H9 (cell line): ENCODE measurements around the gene GSE1. TPM values are rescaled to one million over a fixed set of nuclear protein-coding genes. Genes with fewer than 3 reads are reported as not detected.

Experiments used
- DNase-seq: peaks from one replicate; pipeline ENCODE4 v3.0.0-alpha.2; 2017
- H2AFZ ChIP-seq: one replicate; pipeline ENCODE4 v1.6.1; 2013; ENCODE audit warnings: mild to moderate bottlenecking, low read length, control low read depth, moderate library complexity
- H2AK5ac ChIP-seq: 2 replicates; pipeline ENCODE4 v1.6.1; 2013; ENCODE audit warnings: low read length, control low read depth, mixed read lengths; ENCODE audit not compliant: insufficient read length
- H2BK120ac ChIP-seq: one replicate; pipeline ENCODE4 v1.6.1; 2013; ENCODE audit warnings: low read depth, mild to moderate bottlenecking, low read length, control low read depth, inconsistent platforms; ENCODE audit not compliant: poor library complexity, severe bottlenecking
- H2BK12ac ChIP-seq: 2 replicates; pipeline ENCODE4 v1.6.1; 2013; ENCODE audit warnings: low read length, control low read depth, mixed read lengths, low read depth; ENCODE audit not compliant: insufficient read length
- H2BK15ac ChIP-seq: 2 replicates; pipeline ENCODE4 v1.6.1; 2013; ENCODE audit warnings: low read depth, low read length, control low read depth
- H2BK20ac ChIP-seq: one replicate; pipeline ENCODE4 v1.6.1; 2013; ENCODE audit warnings: low read depth, mild to moderate bottlenecking, low read length, control low read depth, inconsistent platforms; ENCODE audit not compliant: poor library complexity, severe bottlenecking
- H2BK5ac ChIP-seq: 2 replicates; pipeline ENCODE4 v1.6.1; 2013; ENCODE audit warnings: low read length, control low read depth, mixed read lengths; ENCODE audit not compliant: insufficient read length
- H3K14ac ChIP-seq: 2 replicates; pipeline ENCODE4 v1.6.1; 2013; ENCODE audit warnings: low read length, control low read depth; ENCODE audit not compliant: insufficient read depth
- H3K18ac ChIP-seq: 2 replicates; pipeline ENCODE4 v1.6.1; 2013; ENCODE audit warnings: low read depth, mild to moderate bottlenecking, mixed read lengths, low read length, control low read depth; ENCODE audit not compliant: insufficient read length
- H3K23ac ChIP-seq: 2 replicates; pipeline ENCODE4 v1.6.1; 2013; ENCODE audit warnings: low read length, control low read depth, mixed read lengths, low read depth; ENCODE audit not compliant: insufficient read length
- H3K23me2 ChIP-seq: 2 replicates; pipeline ENCODE4 v1.6.1; 2013; ENCODE audit warnings: low read depth, mild to moderate bottlenecking, mixed read lengths, low read length, control low read depth; ENCODE audit not compliant: insufficient read length, poor library complexity, severe bottlenecking
- H3K27ac ChIP-seq: 2 replicates; pipeline ENCODE4 v1.5.1; 2013; ENCODE audit warnings: low read length, control low read depth, mixed read lengths, low read depth; ENCODE audit not compliant: insufficient read length
- H3K27me3 ChIP-seq: 2 replicates; pipeline ENCODE4 v1.6.1; 2013; ENCODE audit warnings: low read length, control low read depth, inconsistent platforms; ENCODE audit not compliant: insufficient read depth
- H3K4ac ChIP-seq: 2 replicates; pipeline ENCODE4 v1.6.1; 2013; ENCODE audit warnings: low read depth, mild to moderate bottlenecking, control low read depth, inconsistent platforms, low read length, moderate library complexity
- H3K4me1 ChIP-seq: 2 replicates; pipeline ENCODE4 v1.6.1; 2013; ENCODE audit warnings: low read length, control low read depth, inconsistent platforms; ENCODE audit not compliant: insufficient read depth
- H3K4me2 ChIP-seq: 2 replicates; pipeline ENCODE4 v1.6.1; 2013; ENCODE audit warnings: low read length, control low read depth, mixed read lengths; ENCODE audit not compliant: insufficient read length, insufficient read depth
- H3K56ac ChIP-seq: 2 replicates; pipeline ENCODE4 v1.6.1; 2013; ENCODE audit warnings: low read depth, mild to moderate bottlenecking, mixed read lengths, low read length, control low read depth; ENCODE audit not compliant: insufficient read length
- H3K79me1 ChIP-seq: 2 replicates; pipeline ENCODE4 v1.6.1; 2013; ENCODE audit warnings: low read depth, mild to moderate bottlenecking, moderate library complexity, low read length, control low read depth, inconsistent platforms; ENCODE audit not compliant: insufficient read depth, poor library complexity, severe bottlenecking
- H3K79me2 ChIP-seq: 2 replicates; pipeline ENCODE4 v1.6.1; 2013; ENCODE audit warnings: low read length, control low read depth, inconsistent platforms; ENCODE audit not compliant: insufficient read depth
- H3K9ac ChIP-seq: 2 replicates; pipeline ENCODE4 v1.6.1; 2013; ENCODE audit warnings: low read length, control low read depth, mixed read lengths; ENCODE audit not compliant: insufficient read length; ENCODE audit errors: extremely low read depth
- H3K9me3 ChIP-seq: one replicate; pipeline ENCODE4 v1.6.1; 2013; ENCODE audit warnings: low read depth, low read length, inconsistent platforms; ENCODE audit not compliant: control insufficient read depth
- H3T11ph ChIP-seq: one replicate; pipeline ENCODE4 v1.6.1; 2013; ENCODE audit warnings: mild to moderate bottlenecking, low read length, control low read depth, inconsistent platforms
- H4K20me1 ChIP-seq: one replicate; pipeline ENCODE4 v1.6.1; 2013; ENCODE audit not compliant: control insufficient read depth, insufficient read length, insufficient read depth
- H4K5ac ChIP-seq: 2 replicates; pipeline ENCODE4 v1.6.1; 2013; ENCODE audit warnings: low read depth, mild to moderate bottlenecking, mixed read lengths, low read length, control low read depth; ENCODE audit not compliant: insufficient read length
- H4K8ac ChIP-seq: replicated peaks from 2 replicates; pipeline ENCODE4 v1.6.1; 2013; ENCODE audit warnings: low read length, control low read depth, mixed read lengths, low read depth; ENCODE audit not compliant: insufficient read length
- H4K91ac ChIP-seq: 2 replicates; pipeline ENCODE4 v1.6.1; 2013; ENCODE audit warnings: low read depth, mild to moderate bottlenecking, moderate library complexity, mixed read lengths, low read length, control low read depth; ENCODE audit not compliant: insufficient read length
- H3K27ac Mint-ChIP-seq, 3 experiments: 2 replicates in 2 of 3; 3 replicates in 1 of 3; pipeline ENCODE4 v1.8.0; 2020 to 2021; ENCODE audit warnings: mixed read lengths in 3 of 3, mild to moderate bottlenecking in 1 of 3, moderate library complexity in 1 of 3
- H3K27me3 Mint-ChIP-seq: 2 replicates; pipeline ENCODE4 v1.8.0; 2021; ENCODE audit warnings: low read depth, mild to moderate bottlenecking, moderate library complexity, mixed read lengths
- H3K36me3 Mint-ChIP-seq, 3 experiments: 2 replicates in 2 of 3; 3 replicates in 1 of 3; pipeline ENCODE4 v1.8.0; 2020 to 2021; ENCODE audit warnings: low read depth in 3 of 3, mixed read lengths in 3 of 3; ENCODE audit not compliant: insufficient read depth in 1 of 3
- H3K4me1 Mint-ChIP-seq, 2 experiments: 2 replicates each; pipeline ENCODE4 v1.8.0; 2020; ENCODE audit warnings: mixed read lengths in 2 of 2
- H3K4me3 Mint-ChIP-seq, 2 experiments: 2 replicates in 1 of 2; 3 replicates in 1 of 2; pipeline ENCODE4 v1.8.0; 2020 to 2021; ENCODE audit warnings: mild to moderate bottlenecking in 2 of 2, mixed read lengths in 2 of 2, moderate library complexity in 1 of 2
- H3K9me3 Mint-ChIP-seq, 2 experiments: 2 replicates in 1 of 2; 3 replicates in 1 of 2; pipeline ENCODE4 v1.8.0; 2020; ENCODE audit warnings: mild to moderate bottlenecking in 2 of 2, mixed read lengths in 2 of 2, moderate library complexity in 1 of 2
- CTCF ChIP-seq: fragments of 200-600 bp; sonication (generic); conservative IDR thresholded peaks from 3 replicates; pipeline ENCODE4 v1.8.0; 2021; ENCODE audit warnings: antibody characterized with exemption, mild to moderate bottlenecking
- WGBS: extraction: QIAGEN DNeasy Blood & Tissue Kit; methylation state at CpG from one replicate; pipeline ENCODE4 v1.1.7; 2013; ENCODE audit warnings: missing lambda C conversion rate, low lambda C conversion rate, mixed read lengths; ENCODE audit not compliant: insufficient read length; ENCODE audit errors: extremely low coverage; 5-methylcytosine and 5-hydroxymethylcytosine counted together
- total RNA-seq: library from RNA; stranded (reverse); gene quantifications from 2 replicates; pipeline ENCODE4 v1.2.1, GENCODE V29; 2021

GSE1 gene
- total RNA-seq, 1 experiment from 2014 or later, result 125 TPM

- H2BK120ac ChIP-seq, result no peak within 1 kb of the TSS
- no peak within 1 kb of the TSS; a peak in 1 of 7 replicates for H3K27ac Mint-ChIP-seq
- H3K27me3 ChIP-seq, result no peaks in the 10 kb centered on the region
Measured at GRCh38 chr16:85688586-85689284, 75.6 kb downstream of the GSE1 start, which contains the start of gene GINS2. GINS2 (minus strand) TSS chr16:85688954; CDS start chr16:85688898, 56 bp downstream.

More at GRCh38 chr16:85688586-85689284, 75.6 kb downstream of the GSE1 start, which contains the start of gene GINS2:
- Histone ChIP-seq H2BK15ac (no peak within 1 kb of the TSS), H3K4ac (no peak within 1 kb of the TSS), H3K14ac (peak within 1 kb of the TSS; percentile 59), H3K27ac (no peak within 1 kb of the TSS), H3K23ac (no peak within 1 kb of the TSS), H4K91ac (no peak within 1 kb of the TSS), H3K23me2 (no peaks in the 10 kb centered on the region), H3K79me1 (no peaks in the 10 kb centered on the region), H2BK5ac (no peak within 1 kb of the TSS), H3K4me2 (peak within 1 kb of the TSS; percentile 52), H4K8ac (no peak within 1 kb of the TSS), H3K18ac (peak within 1 kb of the TSS; percentile 31), H3K56ac (no peak within 1 kb of the TSS), H2BK20ac (no peak within 1 kb of the TSS), H3T11ph (no peak within 1 kb of the TSS), H2AFZ (no peak within 1 kb of the TSS), H3K9ac (peak within 1 kb of the TSS; percentile 64), H2BK12ac (no peak within 1 kb of the TSS), H3K79me2 (no peaks in the 10 kb centered on the region; the same call in 1 of the 2 replicates), H3K9me3 (no peaks in the 10 kb centered on the region), H2AK5ac (no peak within 1 kb of the TSS), H4K20me1 (no peaks in the 10 kb centered on the region), H3K4me1 (no peaks in the 10 kb centered on the region; the same call in 1 of the 2 replicates), H4K5ac (no peak within 1 kb of the TSS)
- DNase-seq, result peak; percentile 97
- peaks cover 3 to 27% (median 27%) of the 10 kb centered on the region in 3 experiments; a peak in 6 of 7 replicates for H3K36me3 Mint-ChIP-seq
- no peaks in the 10 kb centered on the region for H3K9me3 Mint-ChIP-seq
- peaks cover 10 to 24% of the 10 kb centered on the region in 2 experiments for H3K4me1 Mint-ChIP-seq
- WGBS, result no CpG with 5 or more reads among the region's 86 CpGs
- TF ChIP-seq CTCF, result no peak
- H3K4me3 Mint-ChIP-seq, result peak within 1 kb of the TSS; percentile 78 to 89
- peaks cover 25% of the 10 kb centered on the region for H3K27me3 Mint-ChIP-seq
